HepG2 (cell line): ENCODE measurements around the gene SERINC2. TPM values are rescaled to one million over a fixed set of nuclear protein-coding genes. Genes with fewer than 3 reads are reported as not detected.

Experiments used
- PITX1 ChIP-seq: sonication (generic); formaldehyde crosslinking; IDR thresholded peaks from 2 replicates; pipeline ENCODE4 v1.5.1; 2020; ENCODE audit warnings: mild to moderate bottlenecking, missing genetic modification reagents
- SPEN ChIP-seq: sonication (generic); formaldehyde crosslinking; IDR thresholded peaks from 2 replicates; pipeline ENCODE4 v1.5.1; 2020; ENCODE audit warnings: low read depth, mild to moderate bottlenecking, missing genetic modification reagents
- SRSF9 ChIP-seq: fragments of 200-400 bp; formaldehyde crosslinking; IDR thresholded peaks from 2 replicates; pipeline ENCODE4 v1.6.1; 2018; ENCODE audit warnings: borderline replicate concordance, mild to moderate bottlenecking, low read depth, low read length; ENCODE audit not compliant: insufficient read depth, poor library complexity, severe bottlenecking
- XRCC5 ChIP-seq: fragments of 200-400 bp; formaldehyde crosslinking; optimal IDR thresholded peaks from 2 replicates; pipeline ENCODE3; 2017; ENCODE audit warnings: mild to moderate bottlenecking, low read length
- ZBTB40 ChIP-seq, 2 experiments: fragments of 450-650 bp in 1 of 2; sonication (generic) in 1 of 2; formaldehyde crosslinking in 1 of 2; IDR thresholded peaks; 2 replicates each; pipeline versions ENCODE4 v1.6.1 to v1.8.0; 2016 to 2022; ENCODE audit warnings: antibody characterized with exemption in 1 of 2, mild to moderate bottlenecking in 1 of 2, missing genetic modification reagents in 1 of 2
- ZNF101 ChIP-seq: sonication (generic); formaldehyde crosslinking; IDR thresholded peaks from 2 replicates; pipeline ENCODE4 v1.4.0; 2020; ENCODE audit warnings: mild to moderate bottlenecking, low read depth, missing genetic modification reagents, borderline replicate concordance
- ZNF232 ChIP-seq: sonication (generic); formaldehyde crosslinking; IDR thresholded peaks from 2 replicates; pipeline ENCODE4 v1.4.0; 2020; ENCODE audit warnings: missing genetic modification reagents, borderline replicate concordance
- ZNF605 ChIP-seq: sonication (generic); formaldehyde crosslinking; IDR thresholded peaks from 2 replicates; pipeline ENCODE4 v1.8.0; 2022; ENCODE audit warnings: mild to moderate bottlenecking, missing genetic modification reagents
- ZNF709 ChIP-seq: sonication (generic); formaldehyde crosslinking; IDR thresholded peaks from 2 replicates; pipeline ENCODE4 v1.5.0; 2020; ENCODE audit warnings: mild to moderate bottlenecking, missing genetic modification reagents
- ZNF720 ChIP-seq: sonication (generic); formaldehyde crosslinking; IDR thresholded peaks from 2 replicates; pipeline ENCODE4 v1.4.0; 2020; ENCODE audit warnings: missing genetic modification reagents
- ZNF766 ChIP-seq: sonication (generic); formaldehyde crosslinking; IDR thresholded peaks from 2 replicates; pipeline ENCODE4 v1.5.0; 2020; ENCODE audit warnings: missing genetic modification reagents, borderline replicate concordance
- ZNF772 ChIP-seq: sonication (generic); formaldehyde crosslinking; IDR thresholded peaks from 2 replicates; pipeline ENCODE4 v1.5.0; 2020; ENCODE audit warnings: mild to moderate bottlenecking, missing genetic modification reagents
- ZZZ3 ChIP-seq: sonication (generic); formaldehyde crosslinking; IDR thresholded peaks from 2 replicates; pipeline ENCODE4 v1.4.0; 2020; ENCODE audit warnings: missing genetic modification reagents, mild to moderate bottlenecking, borderline replicate concordance
- polyA plus RNA-seq, 8 experiments: library from polyadenylated mRNA; depleted of rRNA in 3 of 8; stranded (reverse) in 7 of 8; unstranded in 1 of 8; fragments of >200 nt; fragmentation: Illumina TruSeq in 4 of 8; extraction: Trizol in 4 of 8; gene quantifications; 2 replicates each; pipeline versions ENCODE4 v1.2.1 to v1.2.3, GENCODE V29; 2011 to 2016; ENCODE audit warnings: low read depth in 4 of 8, missing spikeins in 1 of 8, mixed read lengths in 1 of 8; ENCODE audit not compliant: insufficient read depth in 1 of 8
- total RNA-seq, 5 experiments: library from RNA; depleted of rRNA; stranded (reverse); fragments of >200 nt; fragmentation: Illumina TruSeq; extraction: Trizol; gene quantifications; 2 replicates each; pipeline ENCODE4 v1.2.3, GENCODE V29; 2016; ENCODE audit warnings: low read depth in 1 of 5
- TF ChIP-seq, protein P1 (sequence below): sonication (generic); formaldehyde crosslinking; IDR thresholded peaks from 2 replicates; pipeline ENCODE4 v1.4.0; 2020; ENCODE audit warnings: mild to moderate bottlenecking, missing genetic modification reagents

The SERINC2 gene
- total and polyA plus RNA-seq, 2 of the 13 experiments (the other 11 are each of a cell fraction or from before 2014, with no cell fraction given) = 4.8 to 126 TPM

GRCh38 chr1:31434101-31434871 lies 21.3 kb downstream of the SERINC2 start (continued):
- TF ChIP-seq ZBTB40 (IDR thresholded peaks at IDR 0.05) (no peak), ZBTB40 (CRISPR knock-in tag; IDR thresholded peaks at IDR 0.05) (no peak; the same call in 1 of the 2 replicates), ZNF766 (CRISPR knock-in tag) (no peak), ZNF709 (no peak), ZNF772 (CRISPR knock-in tag) (peak; percentile 75), ZNF720 (CRISPR knock-in tag) (no peak), ZZZ3 (CRISPR knock-in tag) (0 out of 2 replicates have a peak, but pooled peaks have one; percentile 37), ZNF232 (CRISPR knock-in tag) (no peak; the same call in 1 of the 2 replicates), SPEN (CRISPR knock-in tag) (peak; percentile 64; the same call in 1 of the 2 replicates), PITX1 (CRISPR knock-in tag) (peak; percentile 73), XRCC5 (peak; percentile 86), SRSF9 (no peak), ZNF605 (CRISPR knock-in tag) (peak; percentile 36), ZNF101 (CRISPR knock-in tag) (no peak; the same call in 1 of the 2 replicates)
- TF ChIP-seq, protein P1, sequence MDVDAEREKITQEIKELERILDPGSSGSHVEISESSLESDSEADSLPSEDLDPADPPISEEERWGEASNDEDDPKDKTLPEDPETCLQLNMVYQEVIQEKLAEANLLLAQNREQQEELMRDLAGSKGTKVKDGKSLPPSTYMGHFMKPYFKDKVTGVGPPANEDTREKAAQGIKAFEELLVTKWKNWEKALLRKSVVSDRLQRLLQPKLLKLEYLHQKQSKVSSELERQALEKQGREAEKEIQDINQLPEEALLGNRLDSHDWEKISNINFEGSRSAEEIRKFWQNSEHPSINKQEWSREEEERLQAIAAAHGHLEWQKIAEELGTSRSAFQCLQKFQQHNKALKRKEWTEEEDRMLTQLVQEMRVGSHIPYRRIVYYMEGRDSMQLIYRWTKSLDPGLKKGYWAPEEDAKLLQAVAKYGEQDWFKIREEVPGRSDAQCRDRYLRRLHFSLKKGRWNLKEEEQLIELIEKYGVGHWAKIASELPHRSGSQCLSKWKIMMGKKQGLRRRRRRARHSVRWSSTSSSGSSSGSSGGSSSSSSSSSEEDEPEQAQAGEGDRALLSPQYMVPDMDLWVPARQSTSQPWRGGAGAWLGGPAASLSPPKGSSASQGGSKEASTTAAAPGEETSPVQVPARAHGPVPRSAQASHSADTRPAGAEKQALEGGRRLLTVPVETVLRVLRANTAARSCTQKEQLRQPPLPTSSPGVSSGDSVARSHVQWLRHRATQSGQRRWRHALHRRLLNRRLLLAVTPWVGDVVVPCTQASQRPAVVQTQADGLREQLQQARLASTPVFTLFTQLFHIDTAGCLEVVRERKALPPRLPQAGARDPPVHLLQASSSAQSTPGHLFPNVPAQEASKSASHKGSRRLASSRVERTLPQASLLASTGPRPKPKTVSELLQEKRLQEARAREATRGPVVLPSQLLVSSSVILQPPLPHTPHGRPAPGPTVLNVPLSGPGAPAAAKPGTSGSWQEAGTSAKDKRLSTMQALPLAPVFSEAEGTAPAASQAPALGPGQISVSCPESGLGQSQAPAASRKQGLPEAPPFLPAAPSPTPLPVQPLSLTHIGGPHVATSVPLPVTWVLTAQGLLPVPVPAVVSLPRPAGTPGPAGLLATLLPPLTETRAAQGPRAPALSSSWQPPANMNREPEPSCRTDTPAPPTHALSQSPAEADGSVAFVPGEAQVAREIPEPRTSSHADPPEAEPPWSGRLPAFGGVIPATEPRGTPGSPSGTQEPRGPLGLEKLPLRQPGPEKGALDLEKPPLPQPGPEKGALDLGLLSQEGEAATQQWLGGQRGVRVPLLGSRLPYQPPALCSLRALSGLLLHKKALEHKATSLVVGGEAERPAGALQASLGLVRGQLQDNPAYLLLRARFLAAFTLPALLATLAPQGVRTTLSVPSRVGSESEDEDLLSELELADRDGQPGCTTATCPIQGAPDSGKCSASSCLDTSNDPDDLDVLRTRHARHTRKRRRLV = no peak
